Endothelial cell of umbilical vein (primary cell): ENCODE results near the gene IGSF5. TPM values are rescaled to one million over a fixed set of nuclear protein-coding genes. Genes with fewer than 3 reads are reported as not detected.

Source experiments
- BruUV-seq: library from RNA; stranded (reverse); fragments of 400-500 nt; replicated peaks from 2 replicates; lab custom pipeline; 2021; lab: Mats Ljungman, UMichigan
- CTCF ChIA-PET: fragments of 300-600, 350-600 bp; sonication (Branson Sonifier 250); formaldehyde crosslinking; loops from one replicate; lab custom pipeline; 2021; ENCODE audit warnings: antibody characterized with exemption, inconsistent platforms; lab: Charles Lee
- POLR2A ChIA-PET: fragments of 300-600, 350-600 bp; sonication (Branson Sonifier 250); formaldehyde crosslinking; loops from one replicate; lab custom pipeline; 2021; ENCODE audit warnings: antibody characterized with exemption, inconsistent platforms; lab: Charles Lee
- DNase-seq: peaks from one replicate; pipeline ENCODE4 v3.0.0-alpha.2; 2011; ENCODE audit warnings: low read depth, low spot score
- FAIRE-seq: peaks from 2 replicates; lab custom pipeline; 2011; peaks lifted over from hg19 to GRCh38; lab: Jason Lieb, UNC
- H2AFZ ChIP-seq: 2 replicates; pipeline ENCODE4 v1.6.0; 2012; ENCODE audit warnings: low read depth, low read length, control low read depth, inconsistent platforms
- H3K27ac ChIP-seq: 2 replicates; pipeline ENCODE4 v1.5.1; 2011; ENCODE audit warnings: low read depth, mild to moderate bottlenecking, control low read depth, low read length, moderate library complexity; ENCODE audit not compliant: insufficient read depth
- H3K27me3 ChIP-seq, 2 experiments: 2 replicates each; pipeline versions ENCODE4 v1.6.0 to v1.6.1; 2011; ENCODE audit warnings: low read length in 2 of 2, mixed read lengths in 1 of 2; ENCODE audit not compliant: control insufficient read depth in 2 of 2, insufficient read depth in 2 of 2
- H3K36me3 ChIP-seq, 2 experiments: 2 replicates in 1 of 2; 3 replicates in 1 of 2; pipeline ENCODE4 v1.5.1; 2011; ENCODE audit warnings: low read length in 2 of 2, mild to moderate bottlenecking in 1 of 2, moderate library complexity in 1 of 2; ENCODE audit not compliant: control insufficient read depth in 2 of 2, insufficient read depth in 2 of 2; ENCODE audit errors: extremely low read depth in 1 of 2
- H3K4me1 ChIP-seq: 3 replicates; pipeline ENCODE4 v1.5.1; 2011; ENCODE audit warnings: mild to moderate bottlenecking, low read length; ENCODE audit not compliant: control insufficient read depth, insufficient read depth; ENCODE audit errors: extremely low read depth
- H3K4me2 ChIP-seq: 2 replicates; pipeline ENCODE4 v1.6.1; 2011; ENCODE audit warnings: low read length, control low read depth, mixed read lengths; ENCODE audit not compliant: insufficient read depth
- H3K4me3 ChIP-seq, 3 experiments: fragments of 200-600 bp in 1 of 3; sonication (generic), shearing (Covaris generic) in 1 of 3; replicated peaks in 1 of 3; 2 replicates each; pipeline ENCODE4 v1.5.1; 2011 to 2016; ENCODE audit warnings: control low read depth in 3 of 3, low read length in 3 of 3, mild to moderate bottlenecking in 2 of 3, inconsistent platforms in 1 of 3, low read depth in 1 of 3, moderate library complexity in 1 of 3; ENCODE audit not compliant: insufficient read depth in 1 of 3
- H3K79me2 ChIP-seq: 2 replicates; pipeline ENCODE4 v1.6.0; 2012; ENCODE audit warnings: low read length, inconsistent platforms; ENCODE audit not compliant: control insufficient read depth, insufficient read depth
- H3K9ac ChIP-seq: replicated peaks from 2 replicates; pipeline ENCODE3; 2011; ENCODE audit warnings: low read length, control low read depth; ENCODE audit not compliant: insufficient read depth; ENCODE audit errors: extremely low read depth
- H3K9me1 ChIP-seq: replicated peaks from 3 replicates; pipeline ENCODE4 v1.6.0; 2011; ENCODE audit warnings: mild to moderate bottlenecking, low read length; ENCODE audit not compliant: control insufficient read depth, insufficient read depth; ENCODE audit errors: extremely low read depth
- H3K9me3 ChIP-seq: replicated peaks from 2 replicates; pipeline ENCODE4 v1.5.1; 2012; ENCODE audit warnings: low read length, inconsistent platforms; ENCODE audit not compliant: control insufficient read depth, insufficient read depth
- H4K20me1 ChIP-seq: replicated peaks from 2 replicates; pipeline ENCODE3; 2011; ENCODE audit warnings: mild to moderate bottlenecking, low read length; ENCODE audit not compliant: control insufficient read depth, insufficient read depth; ENCODE audit errors: extremely low read depth
- EZH2 ChIP-seq: IDR thresholded peaks from 2 replicates; pipeline ENCODE4 v1.6.1; 2012; ENCODE audit warnings: borderline replicate concordance, low read depth, mild to moderate bottlenecking, moderate library complexity, low read length, inconsistent platforms; ENCODE audit not compliant: severe bottlenecking
- FOS ChIP-seq: IDR thresholded peaks from 2 replicates; pipeline ENCODE4 v1.6.1; 2011; ENCODE audit warnings: mild to moderate bottlenecking, low read length, moderate library complexity, borderline replicate concordance; ENCODE audit not compliant: insufficient read depth
- GATA2 ChIP-seq: IDR thresholded peaks from 2 replicates; pipeline ENCODE4 v1.7.0; 2011; ENCODE audit warnings: low read depth, mild to moderate bottlenecking, moderate library complexity, mixed read lengths, low read length; ENCODE audit not compliant: insufficient read length, insufficient read depth
- JUN ChIP-seq: IDR thresholded peaks from 2 replicates; pipeline ENCODE4 v1.6.1; 2011; ENCODE audit warnings: borderline replicate concordance, low read depth; ENCODE audit not compliant: insufficient read length, insufficient read depth
- MYC ChIP-seq: IDR thresholded peaks from one replicate; pipeline ENCODE4 v1.6.1; 2011; ENCODE audit warnings: mild to moderate bottlenecking, low read depth, low read length
- POLR2A ChIP-seq: IDR thresholded peaks from 2 replicates; pipeline ENCODE4 v1.6.1; 2012; ENCODE audit warnings: low read depth, mild to moderate bottlenecking, control low read depth, low read length
- POLR2AphosphoS5 ChIP-seq: IDR thresholded peaks from 2 replicates; pipeline ENCODE4 v1.6.1; 2012; ENCODE audit warnings: low read depth, mild to moderate bottlenecking, control low read depth, low read length, moderate library complexity; ENCODE audit not compliant: insufficient read depth
- dilution Hi-C: fragments of 300-500 bp; cut with MboI; formaldehyde crosslinking; loops from one replicate; pipeline ENCODE4 v1.15.0; 2019; ENCODE audit warnings: low sequenced_read_pairs; ENCODE audit not compliant: extremely low pct_ligation_motif_present
- intact Hi-C: fragments of 100-400 bp; cut with micrococcal nuclease; formaldehyde crosslinking; loops from one replicate; pipeline ENCODE4 v1.10.0; 2022
- polyA plus RNA-seq, 4 experiments: library from polyadenylated mRNA; depleted of rRNA in 3 of 4; stranded (reverse) in 3 of 4; unstranded in 1 of 4; fragments of >200 nt; gene quantifications; 2 replicates each; pipeline versions ENCODE4 v1.2.1 to v1.2.3, GENCODE V29; 2011 to 2012; ENCODE audit warnings: missing spikeins in 1 of 4
- total RNA-seq: library from RNA; stranded (reverse); gene quantifications from 2 replicates; pipeline ENCODE4 v1.2.3, GENCODE V29; 2021
- TF ChIP-seq, protein P1 (sequence below), 2 donors: IDR thresholded peaks; 1 replicate in 1 of 2; 2 replicates in 1 of 2; pipeline ENCODE4 v1.5.1; 2011; ENCODE audit warnings: low read length in 2 of 2, mild to moderate bottlenecking in 2 of 2, moderate library complexity in 2 of 2, control low read depth in 1 of 2, inconsistent platforms in 1 of 2, low read depth in 1 of 2; ENCODE audit not compliant: insufficient read depth in 1 of 2; ENCODE audit errors: extremely low read depth in 1 of 2
- TF ChIP-seq, protein P2 (sequence below): IDR thresholded peaks from 2 replicates; pipeline ENCODE4 v1.6.1; 2011; ENCODE audit not compliant: insufficient read depth, insufficient read length

IGSF5 gene
- total and polyA plus RNA-seq, 2 donors (not counting 3 experiments of a cell fraction or from before 2014, with no cell fraction given), result not detected

DNA sequence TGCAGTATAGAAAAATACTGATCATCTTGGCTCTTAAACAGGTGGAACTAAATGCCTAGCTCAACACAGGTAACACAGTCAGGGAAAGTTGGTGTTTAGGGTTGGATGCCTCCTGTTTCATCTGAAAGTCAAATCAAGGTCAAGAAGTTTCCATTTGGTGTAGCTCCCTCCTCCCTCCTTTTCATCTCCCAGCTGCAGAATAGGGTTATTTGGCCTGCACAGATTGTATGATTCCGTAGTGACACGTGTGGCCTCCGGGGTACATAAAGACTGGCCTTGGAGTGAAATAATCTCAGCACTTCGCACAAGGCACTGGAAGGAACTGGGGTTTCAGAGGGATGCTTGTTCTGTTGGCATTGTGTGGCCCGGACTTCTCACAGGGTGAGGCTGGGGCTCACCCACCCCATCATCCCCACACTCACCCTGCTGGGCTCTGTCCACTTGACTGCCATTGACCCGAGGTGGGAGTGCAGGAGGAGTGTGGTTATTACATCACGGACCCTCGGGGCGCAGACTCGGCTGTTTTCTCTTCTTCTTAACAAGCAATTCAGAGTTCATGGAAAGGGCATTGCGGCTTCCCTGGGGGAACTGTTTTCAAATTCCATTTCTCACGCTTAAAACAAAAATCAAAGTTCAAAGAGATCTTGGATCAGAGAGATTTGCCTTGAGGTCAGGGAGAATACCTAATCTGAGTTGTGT is 18.4 kb downstream of the IGSF5 start:
- Histone ChIP-seq H3K79me2 (no peaks in the 10 kb centered on the region), H3K4me3 (no peak overlapping the region), H3K9ac (no peak overlapping the region), H4K20me1 (no peaks in the 10 kb centered on the region), H3K9me1 (no peaks in the 10 kb centered on the region), H3K9me3 (no peaks in the 10 kb centered on the region), H3K4me1 (no peaks in the 10 kb centered on the region), H2AFZ (no peak overlapping the region), H3K4me2 (no peak overlapping the region), H3K27ac (no peak overlapping the region), H3K27me3 (no peaks in the 10 kb centered on the region), H3K36me3 (no peaks in the 10 kb centered on the region)
- ChIA-PET CTCF (no interaction called here), POLR2A (no interaction called here)
- no peak for TF ChIP-seq POLR2AphosphoS5
- TF ChIP-seq, protein P1, sequence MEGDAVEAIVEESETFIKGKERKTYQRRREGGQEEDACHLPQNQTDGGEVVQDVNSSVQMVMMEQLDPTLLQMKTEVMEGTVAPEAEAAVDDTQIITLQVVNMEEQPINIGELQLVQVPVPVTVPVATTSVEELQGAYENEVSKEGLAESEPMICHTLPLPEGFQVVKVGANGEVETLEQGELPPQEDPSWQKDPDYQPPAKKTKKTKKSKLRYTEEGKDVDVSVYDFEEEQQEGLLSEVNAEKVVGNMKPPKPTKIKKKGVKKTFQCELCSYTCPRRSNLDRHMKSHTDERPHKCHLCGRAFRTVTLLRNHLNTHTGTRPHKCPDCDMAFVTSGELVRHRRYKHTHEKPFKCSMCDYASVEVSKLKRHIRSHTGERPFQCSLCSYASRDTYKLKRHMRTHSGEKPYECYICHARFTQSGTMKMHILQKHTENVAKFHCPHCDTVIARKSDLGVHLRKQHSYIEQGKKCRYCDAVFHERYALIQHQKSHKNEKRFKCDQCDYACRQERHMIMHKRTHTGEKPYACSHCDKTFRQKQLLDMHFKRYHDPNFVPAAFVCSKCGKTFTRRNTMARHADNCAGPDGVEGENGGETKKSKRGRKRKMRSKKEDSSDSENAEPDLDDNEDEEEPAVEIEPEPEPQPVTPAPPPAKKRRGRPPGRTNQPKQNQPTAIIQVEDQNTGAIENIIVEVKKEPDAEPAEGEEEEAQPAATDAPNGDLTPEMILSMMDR (IDR thresholded peaks at IDR 0.05; ENCODE audit: extremely low read depth in 1 of 2, insufficient read depth in 1 of 2, low read depth in 1 of 2, low read length in 2 of 2), result no peak
- no peak for TF ChIP-seq JUN
- no peak for TF ChIP-seq MYC
- TF ChIP-seq FOS, result no peak
- TF ChIP-seq, protein P2, sequence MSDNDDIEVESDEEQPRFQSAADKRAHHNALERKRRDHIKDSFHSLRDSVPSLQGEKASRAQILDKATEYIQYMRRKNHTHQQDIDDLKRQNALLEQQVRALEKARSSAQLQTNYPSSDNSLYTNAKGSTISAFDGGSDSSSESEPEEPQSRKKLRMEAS, result no peak
- TF ChIP-seq POLR2A, result no peak
- no peak for TF ChIP-seq GATA2
- no peak for TF ChIP-seq EZH2
- intact Hi-C loops, result no loop called here
- FAIRE-seq, result no peak
- dilution Hi-C loops, result no loop called here
- DNase-seq, result no peak
- BruUV-seq, result no TSS peak
